ENCODE measurements around the gene GADD45A.
A peak's percentile ranks its signal among the peaks of the same experiment; 100 is the strongest.

Gene GADD45A

DNA sequence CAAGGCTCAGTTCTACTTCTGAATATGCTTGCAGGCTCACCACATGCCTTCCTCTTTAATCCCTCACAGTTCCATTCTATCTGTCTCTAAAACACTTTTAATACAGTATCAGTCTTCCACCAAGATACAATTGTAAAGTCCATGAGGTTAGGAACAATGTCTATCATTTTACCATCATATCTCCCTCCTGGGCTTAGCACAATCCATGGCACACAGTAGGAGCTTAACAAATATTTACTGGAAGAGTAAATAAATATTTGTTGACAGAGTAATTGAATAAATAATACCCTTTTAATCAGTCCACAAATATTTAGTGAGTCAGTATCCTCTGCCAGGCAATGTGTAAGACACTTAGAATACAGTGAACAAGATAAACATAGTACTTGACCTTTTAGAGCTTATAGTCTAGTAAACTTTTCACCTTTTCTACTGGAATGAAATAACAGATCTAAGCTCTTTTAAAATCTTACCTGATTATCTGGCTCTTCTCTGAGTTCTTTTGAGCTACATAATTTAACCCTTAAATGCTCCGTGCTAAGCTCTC lies 12.7 kb upstream of the GADD45A start:
- no peak for DNase-seq

DNA sequence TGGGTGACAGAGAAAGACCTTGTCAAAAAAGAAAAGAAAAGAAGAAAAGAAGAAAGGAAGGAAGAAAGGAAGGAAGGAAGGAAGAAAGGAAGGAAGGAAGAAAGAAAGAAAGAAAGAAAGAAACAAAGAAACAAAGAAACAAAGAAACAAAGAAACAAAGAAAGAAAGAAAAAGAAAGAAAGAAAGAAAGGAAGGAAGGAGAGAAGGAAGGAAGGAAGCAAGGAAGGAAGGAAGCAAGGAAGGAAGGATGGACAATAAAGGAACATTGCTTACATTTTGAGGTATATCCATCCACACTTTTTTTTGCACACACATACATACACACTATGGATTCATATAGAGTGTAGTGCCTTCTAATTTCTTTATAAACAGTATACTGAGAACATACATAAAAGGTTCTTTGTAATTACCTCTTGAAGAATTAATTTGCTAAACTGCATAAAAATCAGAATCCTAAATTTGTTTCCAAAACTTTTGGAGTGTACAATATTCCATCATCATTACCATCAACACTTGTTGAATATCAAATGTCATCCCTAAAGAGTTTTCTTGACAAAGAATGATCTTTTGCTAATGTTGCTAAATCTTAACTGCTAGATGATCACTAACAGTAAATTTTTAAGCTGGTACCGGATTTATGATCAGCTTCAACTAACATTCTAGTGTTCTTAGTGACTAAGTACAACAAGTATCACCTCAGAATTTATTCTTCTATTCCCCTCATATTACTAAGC lies 11.4 kb upstream of the GADD45A start:
- no peak for DNase-seq

DNA sequence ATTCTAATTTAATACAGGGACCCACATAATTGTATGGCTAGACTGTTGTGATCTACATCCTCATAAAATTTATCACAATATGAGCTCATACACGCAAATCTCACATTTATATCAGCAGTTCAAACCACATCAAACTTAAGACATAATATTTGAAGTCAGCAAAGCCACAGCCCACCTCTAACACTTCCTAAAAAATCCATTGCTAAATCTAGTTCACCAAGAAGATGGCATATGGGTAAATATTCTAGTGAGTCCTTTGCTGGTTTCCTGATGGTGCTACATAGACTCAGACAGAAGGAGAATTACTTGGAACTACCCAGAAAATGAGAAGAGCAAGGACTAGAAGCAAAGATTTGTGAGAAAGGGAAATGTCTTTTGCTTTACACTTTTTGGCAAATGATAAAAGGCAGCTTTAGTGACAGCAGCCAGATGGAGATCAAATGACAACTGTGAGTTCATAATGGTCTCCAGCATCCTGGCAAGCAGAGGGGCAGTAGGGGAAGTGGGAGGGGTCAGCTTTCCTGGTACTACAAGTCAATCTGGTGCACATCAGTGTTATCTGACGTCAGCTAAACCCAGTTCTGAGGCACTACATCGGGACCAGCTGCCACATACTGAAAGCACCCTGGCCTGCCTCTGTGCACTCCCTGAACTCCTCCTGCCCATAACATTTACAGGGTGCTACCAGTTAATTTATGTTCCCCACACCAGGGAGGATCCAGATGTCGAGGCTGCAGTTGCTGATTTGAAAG lies 10.6 kb upstream of the GADD45A start:
- peak; percentile 81 for DNase-seq

DNA sequence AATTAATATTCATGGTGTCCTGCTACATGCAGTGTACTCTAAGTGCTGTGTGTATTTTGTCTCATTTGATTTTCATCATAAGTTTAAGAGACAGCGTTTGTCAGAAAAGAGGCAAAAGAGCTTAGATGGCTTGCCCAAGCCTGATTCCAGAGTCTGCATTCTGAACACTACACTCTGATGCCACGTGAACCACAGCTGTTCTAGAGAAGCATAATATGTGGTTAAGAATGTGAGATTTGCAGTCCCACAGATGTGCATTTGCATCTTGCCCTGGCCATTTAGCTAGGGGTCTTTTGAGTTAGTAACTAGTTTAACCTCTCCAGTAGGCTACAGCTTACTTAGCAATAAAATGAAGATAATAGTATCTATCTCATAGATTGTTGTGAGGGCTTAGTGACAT lies 9.2 kb upstream of the GADD45A start:
- peak; percentile 51 for DNase-seq

DNA sequence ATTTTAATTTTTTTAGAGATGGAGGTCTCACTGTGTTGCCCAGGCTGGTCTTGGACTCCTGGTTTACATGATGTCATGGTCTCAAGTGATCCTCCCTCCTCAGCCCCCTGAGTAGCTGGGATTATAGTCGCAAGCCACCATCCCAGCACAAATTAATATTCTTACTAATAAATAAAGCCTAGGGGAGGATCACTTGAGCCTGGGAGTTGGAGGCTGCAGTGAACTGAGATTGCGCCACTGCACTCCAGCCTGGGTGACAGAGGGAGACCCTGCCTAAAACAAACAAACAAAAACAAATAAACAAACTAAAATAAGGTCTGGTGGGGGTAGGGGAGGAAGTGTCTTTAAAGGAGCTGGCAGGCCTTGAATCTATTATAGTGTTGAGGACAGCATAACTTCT lies 8.7 kb upstream of the GADD45A start:
- DNase-seq = no peak

DNA sequence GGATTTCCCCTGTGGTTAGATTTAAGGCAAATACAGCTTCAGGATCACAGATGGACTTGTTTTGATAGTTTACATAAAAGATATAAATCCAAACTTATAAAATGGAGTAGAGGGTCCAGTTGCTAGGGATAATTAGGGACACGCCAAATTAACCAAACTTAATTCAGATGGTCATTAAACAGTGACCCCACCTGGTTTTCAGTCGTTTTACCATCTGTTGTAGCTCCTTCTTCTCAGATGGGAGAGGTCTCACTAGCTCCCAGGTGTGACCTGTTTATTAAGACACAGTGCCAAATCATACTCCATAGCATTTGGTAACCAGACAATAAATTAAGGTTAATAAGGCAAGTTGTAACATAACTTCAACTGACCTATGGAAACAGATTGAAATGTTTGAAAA lies 8.1 kb upstream of the GADD45A start:
- no peak for DNase-seq

DNA sequence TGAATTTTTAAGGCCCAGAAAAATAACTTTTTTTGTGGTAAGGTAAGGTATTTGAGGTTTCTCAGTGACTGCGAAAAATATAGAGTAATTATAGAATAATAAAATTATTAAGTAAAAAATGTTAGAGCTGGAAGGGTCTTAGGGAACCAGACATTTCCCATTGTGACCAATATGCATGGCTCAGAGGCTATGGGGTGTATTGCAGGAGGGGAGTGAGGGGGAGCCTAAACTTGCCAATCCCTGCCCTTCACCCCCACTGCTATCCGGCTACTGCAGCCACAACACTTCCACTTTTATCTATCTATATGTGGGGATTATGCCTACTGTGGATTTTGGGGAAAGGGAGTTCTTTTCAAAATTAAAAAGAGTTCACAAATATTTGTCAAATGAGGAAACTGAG lies 7.6 kb upstream of the GADD45A start:
- DNase-seq = no peak

DNA sequence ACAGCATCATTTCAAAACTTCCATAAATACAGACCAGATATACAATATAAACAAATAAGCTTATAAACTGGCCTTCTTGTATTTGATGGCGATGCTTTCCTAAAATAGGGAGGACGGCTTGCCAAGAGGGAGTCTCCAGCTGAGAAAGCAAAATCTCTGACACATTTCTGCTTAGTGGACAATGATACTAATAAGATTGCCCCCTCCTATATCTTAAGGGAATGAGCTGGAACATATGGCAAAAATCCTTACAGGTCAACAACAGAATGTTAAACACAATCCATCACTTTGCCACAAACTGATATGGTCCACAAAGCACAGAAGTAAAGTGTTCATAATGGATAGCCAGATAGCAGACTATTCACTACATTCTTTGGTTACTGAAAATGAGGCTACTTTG lies 7.1 kb upstream of the GADD45A start:
- DNase-seq = no peak

DNA sequence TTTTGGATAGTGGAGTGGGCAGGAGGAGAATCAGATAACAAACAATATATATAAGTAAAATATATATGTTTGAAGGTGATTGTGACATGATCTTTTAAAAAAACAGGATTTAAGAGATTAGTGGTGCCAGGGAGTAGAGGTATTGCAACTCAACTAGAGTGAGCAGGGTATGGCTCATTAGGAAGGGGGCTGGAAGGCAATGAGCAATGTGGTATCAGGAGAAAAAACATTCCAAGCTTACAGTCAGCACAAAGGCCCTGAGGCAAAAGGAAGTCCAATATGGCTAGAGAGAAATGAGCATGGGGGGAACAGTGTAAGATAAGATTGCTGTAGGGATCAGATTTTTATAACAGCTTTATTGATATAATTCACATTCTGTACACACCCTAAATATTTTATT lies 5.3 kb upstream of the GADD45A start:
- no peak for DNase-seq

DNA sequence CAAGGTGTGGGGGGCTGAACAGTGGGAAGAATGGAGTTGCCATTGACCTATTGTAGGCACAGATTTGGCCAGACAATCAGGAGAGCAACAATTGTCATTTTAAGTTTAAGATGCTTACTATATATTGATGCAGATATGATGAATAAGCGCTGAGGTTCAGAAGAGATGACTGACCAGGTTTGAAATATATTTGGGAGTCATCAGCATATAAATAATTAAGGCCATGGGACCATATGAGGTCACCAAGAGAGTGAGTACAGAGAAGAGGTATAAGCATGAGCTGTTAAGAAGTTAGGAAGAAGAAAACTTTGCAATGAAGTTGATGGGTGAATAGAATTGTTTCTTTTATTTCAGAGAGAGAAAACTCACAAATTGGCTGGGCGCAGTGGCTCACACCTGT lies 4.5 kb upstream of the GADD45A start:
- no peak for DNase-seq

DNA sequence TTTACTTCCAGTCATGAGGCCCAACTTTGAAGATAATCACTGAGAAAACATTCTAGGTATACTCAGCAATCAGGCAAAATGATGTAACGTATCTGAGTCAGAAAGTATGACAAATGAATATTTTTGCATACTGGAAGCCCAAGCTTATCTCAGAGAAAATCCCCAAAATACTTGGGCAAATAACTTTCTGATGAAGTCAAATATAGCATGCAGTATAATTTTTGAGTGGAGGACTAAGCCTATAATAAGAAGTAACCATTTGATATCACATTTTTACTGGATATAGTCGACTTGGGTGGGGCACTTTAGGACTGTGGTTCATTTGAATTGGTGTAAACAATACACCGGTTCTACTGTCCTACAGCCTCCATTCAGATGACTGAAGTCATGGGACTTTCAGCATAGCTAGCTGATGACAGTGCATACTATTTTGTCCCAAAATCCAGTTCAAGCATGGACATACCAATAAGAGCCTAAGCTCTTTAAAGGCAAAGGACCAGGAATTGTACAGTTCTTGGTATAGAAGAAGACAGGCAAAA lies 2.3 kb upstream of the GADD45A start:
- DNase-seq = no peak

DNA sequence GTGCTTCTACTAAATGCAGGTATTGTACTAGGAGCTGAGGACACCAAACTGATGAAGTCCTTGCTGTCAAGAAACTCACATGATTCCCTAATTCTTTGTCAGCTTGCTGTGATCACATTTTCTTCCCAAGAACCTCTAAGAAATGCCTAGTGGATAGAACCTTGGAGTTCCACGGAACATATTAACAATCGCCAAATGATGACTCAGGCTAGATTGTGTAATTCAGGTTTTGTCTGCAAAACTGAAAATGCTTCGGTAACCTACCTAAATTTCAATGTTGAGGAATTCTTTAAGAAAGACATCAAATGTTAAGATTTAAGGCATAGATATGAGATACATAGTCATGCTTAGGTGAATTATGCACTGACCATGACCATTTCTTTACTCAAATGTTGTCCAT lies 1.7 kb upstream of the GADD45A start:
- no peak for DNase-seq

DNA sequence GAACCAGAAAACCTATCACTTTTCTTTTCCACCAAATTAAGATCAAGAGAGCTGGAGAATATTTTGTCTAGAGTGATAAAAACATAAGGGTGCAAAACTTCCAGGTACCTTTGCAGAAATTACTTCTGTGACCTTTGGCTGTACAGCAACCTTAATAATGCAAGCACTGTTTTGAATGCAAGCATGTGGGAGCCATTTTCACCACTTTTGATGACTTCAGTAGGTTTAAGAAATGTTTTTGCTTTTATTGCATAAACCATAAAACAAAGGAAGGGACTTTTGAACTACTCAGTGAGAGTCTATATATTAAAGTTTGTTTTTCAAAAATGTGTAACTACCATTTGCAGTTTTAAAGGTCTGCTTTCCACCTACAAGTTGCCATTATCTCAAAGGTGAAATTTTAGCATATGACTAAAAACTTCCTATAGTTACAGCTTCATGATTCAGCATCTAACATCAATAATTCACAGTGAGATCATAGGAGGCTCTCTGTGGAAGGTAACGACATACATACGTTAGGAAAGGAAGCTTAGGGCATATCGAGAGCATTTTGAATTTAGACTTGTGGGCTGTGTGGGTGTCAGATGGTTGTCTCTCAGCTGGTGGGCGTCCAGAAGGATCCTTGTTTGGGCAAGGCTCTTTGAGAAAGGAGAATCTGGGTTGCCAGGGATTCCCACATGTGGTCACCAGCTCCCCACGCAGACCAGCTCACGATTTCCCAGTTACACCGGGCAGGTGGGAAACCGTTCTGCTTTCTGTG lies 1.1 kb upstream of the GADD45A start:
- DNase-seq = no peak

DNA sequence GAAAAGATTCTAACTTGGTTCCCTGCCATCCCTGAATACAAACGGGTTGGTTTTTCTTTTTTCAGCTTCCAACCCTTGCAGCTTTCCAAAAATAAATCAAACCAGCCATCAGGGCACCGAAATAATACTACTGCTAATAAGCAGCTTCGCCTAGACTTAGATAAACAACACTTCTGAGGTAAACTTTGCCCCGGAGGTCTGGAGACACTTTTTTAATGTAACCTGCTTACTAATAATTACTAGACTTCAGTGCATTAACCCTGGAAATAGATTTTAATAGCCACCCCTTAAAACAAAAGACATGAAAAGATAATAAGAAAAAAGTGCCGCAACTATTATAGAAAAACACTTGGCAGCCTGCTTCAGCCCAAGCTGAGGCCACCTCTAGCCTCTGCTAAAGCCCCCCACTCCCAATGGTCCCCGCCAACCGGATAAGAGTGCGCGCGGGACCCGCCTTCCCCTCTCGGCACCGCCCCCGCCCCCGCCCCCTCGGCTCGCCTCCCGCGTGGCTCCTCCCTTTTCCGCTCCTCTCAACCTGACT lies 405 bp upstream of the GADD45A start:
- DNase-seq = no peak

DNA sequence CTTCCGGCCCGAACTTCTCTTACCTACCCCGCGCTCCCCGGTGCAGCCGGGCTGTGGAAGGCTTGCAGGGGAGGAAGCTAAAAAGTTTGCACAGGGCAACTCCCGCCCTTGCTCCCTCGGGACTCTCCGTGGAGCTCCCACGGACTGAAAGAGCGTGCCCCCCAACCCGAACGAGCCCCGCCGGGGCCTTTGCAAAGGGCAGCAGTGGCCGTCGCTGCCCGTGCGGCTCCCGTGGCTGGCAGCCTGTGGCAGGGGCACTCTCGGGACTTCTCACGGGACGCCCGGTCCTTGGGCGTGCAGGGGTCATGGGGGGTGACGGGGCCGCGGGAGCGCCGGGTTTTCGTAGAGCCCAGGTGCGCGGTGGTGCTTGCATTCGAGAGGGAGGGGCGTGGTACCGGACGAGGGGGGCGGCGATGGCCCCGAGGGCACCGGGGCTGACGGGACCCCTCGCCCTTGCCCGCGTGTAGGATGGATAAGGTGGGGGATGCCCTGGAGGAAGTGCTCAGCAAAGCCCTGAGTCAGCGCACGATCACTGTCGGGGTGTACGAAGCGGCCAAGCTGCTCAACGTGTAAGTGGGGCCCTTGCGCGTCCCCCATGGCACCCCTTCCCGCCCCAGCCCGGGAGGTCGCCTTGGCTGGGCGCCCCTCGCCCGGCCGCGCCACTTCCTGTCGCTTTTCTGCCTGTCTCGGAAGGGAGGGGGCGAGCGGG lies 711 bp downstream of the GADD45A start:
- DNase-seq = no peak

DNA sequence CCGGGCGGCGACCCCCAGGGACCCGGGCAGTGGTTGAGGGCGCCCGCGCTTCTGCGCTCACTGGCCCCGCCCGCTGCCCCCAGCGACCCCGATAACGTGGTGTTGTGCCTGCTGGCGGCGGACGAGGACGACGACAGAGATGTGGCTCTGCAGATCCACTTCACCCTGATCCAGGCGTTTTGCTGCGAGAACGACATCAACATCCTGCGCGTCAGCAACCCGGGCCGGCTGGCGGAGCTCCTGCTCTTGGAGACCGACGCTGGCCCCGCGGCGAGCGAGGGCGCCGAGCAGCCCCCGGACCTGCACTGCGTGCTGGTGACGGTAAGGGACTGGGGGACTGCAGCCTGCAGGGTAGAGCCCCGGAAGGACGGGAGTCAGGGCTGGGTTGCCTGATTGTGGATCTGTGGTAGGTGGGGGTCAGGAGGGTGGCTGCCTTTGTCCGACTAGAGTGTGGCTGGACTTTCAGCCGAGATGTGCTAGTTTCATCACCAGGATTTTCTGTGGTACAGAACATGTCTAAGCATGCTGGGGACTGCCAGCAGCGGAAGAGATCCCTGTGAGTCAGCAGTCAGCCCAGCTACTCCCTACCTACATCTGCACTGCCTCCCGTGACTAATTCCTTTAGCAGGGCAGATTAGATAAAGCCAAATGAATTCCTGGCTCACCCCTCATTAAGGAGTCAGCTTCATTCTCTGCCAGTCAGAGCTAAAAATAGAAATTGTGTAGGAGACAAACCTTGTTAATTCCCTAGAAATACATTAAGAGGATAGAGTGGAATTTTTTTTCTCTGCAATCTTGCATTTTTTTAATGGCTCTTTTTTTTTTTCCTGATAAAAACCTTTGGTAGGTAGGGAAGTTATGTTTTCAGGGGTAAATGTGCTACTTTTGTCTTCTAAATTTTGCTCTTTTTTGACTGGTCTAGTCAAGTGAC lies 1.5 kb downstream of the GADD45A start:
- DNase-seq = peak; percentile 88

DNA sequence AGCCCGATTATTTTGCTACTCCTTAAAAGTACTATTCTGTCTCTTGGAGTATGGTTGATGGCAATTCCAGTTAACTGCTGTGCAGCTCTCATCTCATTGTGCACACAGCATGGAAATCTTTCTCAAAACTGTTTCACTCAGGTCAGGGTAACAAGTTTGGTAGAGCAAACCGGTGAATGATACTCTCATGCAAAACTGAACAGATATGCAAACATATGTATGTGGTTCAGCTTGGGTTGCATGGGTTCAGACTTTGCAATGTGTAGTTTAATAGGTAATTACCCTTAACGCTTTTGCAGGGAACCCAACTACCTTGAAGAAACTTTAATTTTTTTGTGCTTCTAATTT lies 2.2 kb downstream of the GADD45A start:
- peak; percentile 46 for DNase-seq

DNA sequence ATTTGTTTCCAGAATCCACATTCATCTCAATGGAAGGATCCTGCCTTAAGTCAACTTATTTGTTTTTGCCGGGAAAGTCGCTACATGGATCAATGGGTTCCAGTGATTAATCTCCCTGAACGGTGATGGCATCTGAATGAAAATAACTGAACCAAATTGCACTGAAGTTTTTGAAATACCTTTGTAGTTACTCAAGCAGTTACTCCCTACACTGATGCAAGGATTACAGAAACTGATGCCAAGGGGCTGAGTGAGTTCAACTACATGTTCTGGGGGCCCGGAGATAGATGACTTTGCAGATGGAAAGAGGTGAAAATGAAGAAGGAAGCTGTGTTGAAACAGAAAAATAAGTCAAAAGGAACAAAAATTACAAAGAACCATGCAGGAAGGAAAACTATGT lies 2.6 kb downstream of the GADD45A start:
- DNase-seq = peak; percentile 48

DNA sequence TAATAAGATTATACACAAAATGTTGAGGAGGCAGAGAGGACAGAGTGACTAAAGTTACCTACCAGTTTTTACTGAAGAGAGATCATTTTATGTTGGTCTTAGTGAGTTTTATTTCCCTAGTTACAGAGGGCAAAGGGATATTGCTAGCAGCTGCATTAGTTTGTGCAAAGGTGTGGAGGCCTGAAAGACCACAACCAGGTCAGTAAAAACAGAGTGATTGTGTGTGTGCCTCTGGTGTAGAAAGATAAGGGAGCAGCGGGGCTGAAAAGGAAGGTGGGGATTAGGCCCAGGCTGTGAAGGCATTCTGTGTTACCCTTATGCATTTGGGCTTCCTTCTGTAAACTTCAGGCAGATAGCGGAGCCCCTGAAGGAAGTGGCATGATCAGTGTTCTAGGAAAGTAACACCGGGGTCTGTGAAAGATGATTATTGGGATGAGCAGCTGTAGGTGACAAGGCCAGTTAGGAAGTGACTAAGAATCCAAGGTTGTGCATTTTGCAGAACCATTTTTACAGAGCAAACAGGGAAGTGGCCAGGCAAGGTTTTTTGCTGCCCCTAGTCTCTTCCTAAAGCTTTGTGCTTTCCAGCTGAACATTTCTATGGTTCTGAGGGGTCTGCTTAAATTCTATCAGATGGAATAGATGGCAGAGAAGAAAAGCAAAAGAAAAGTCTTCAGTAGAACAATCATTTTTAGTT lies 3.7 kb downstream of the GADD45A start:
- DNase-seq = no peak

DNA sequence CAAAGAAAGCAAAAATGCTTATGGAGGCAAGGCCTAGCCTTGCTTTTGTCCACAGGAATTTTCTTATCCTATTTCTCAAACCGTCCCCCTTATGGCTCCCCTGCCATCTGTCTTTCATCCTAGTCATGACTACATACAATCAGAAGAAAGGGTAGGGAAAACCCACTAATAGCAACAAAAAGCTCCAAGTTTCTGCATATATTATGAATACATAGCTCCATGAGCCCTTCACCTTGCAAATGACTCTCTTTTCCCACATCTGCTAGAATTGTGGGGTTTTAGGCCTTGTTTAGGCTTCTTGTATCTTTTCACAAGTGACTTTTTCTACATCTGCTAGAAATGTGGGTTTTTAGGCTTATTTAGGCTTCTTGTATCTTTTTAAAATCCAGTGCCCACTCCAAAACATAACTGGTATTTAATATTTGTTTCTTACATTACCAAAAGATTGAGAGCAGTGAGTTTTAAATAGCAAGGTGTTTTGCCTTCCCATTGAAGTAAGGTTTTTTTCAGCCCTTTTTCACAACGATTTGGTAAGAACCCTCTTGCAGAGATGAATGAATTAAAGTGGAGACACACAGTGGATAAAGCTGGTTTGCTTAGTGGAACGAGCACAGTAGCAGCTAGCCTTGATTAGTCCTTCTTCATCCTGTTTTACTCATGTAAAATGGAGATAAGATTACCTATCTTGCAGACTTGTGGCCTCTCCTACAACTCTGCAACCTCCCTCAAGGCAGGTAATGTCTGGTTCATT lies 4.4 kb downstream of the GADD45A start:
- DNase-seq = no peak
